CD4-positive, CD25-positive, alpha-beta regulatory T cell (primary cell): Measurements from ENCODE around the gene ANKRD30B. TPM values are rescaled to one million over a fixed set of nuclear protein-coding genes. Genes with fewer than 3 reads are reported as not detected.
"Not testable (repeated sequence)": the region's sequence is repeated elsewhere in the genome, so short reads cannot be mapped to it uniquely, and the experiment has no call there.

Experiments used
- ATAC-seq, 2 donors: fragments of 150-1000 bp; cut with Tn5 transposase; one replicate each; pipeline ENCODE4 v1.10.0; 2021; ENCODE audit warnings: low read depth in 2 of 2, moderate number of reproducible peaks in 2 of 2, moderate library complexity in 1 of 2
- DNase-seq, 3 donors: peaks; one replicate each; pipeline versions ENCODE4 v3.0.0 to v3.0.0-alpha.2; 2012 to 2022; ENCODE audit warnings: mixed read lengths in 1 of 3
- H3K27ac ChIP-seq: one replicate; pipeline ENCODE4 v1.7.0; 2013; ENCODE audit warnings: mild to moderate bottlenecking, low read length; ENCODE audit not compliant: insufficient read depth, poor library complexity, severe bottlenecking
- H3K27me3 ChIP-seq: one replicate; pipeline ENCODE4 v1.7.0; 2013; ENCODE audit warnings: low read length; ENCODE audit not compliant: control insufficient read depth, insufficient read depth
- H3K36me3 ChIP-seq: one replicate; pipeline ENCODE4 v1.7.0; 2013; ENCODE audit warnings: mild to moderate bottlenecking, low read length, moderate library complexity; ENCODE audit not compliant: control insufficient read depth, insufficient read depth
- H3K4me1 ChIP-seq: 2 replicates; pipeline ENCODE4 v1.7.0; 2013; ENCODE audit warnings: mild to moderate bottlenecking, low read length; ENCODE audit not compliant: insufficient read depth, control insufficient read depth, poor library complexity, severe bottlenecking
- H3K4me3 ChIP-seq: one replicate; pipeline ENCODE4 v1.7.0; 2013; ENCODE audit warnings: low read depth, mild to moderate bottlenecking, low read length, moderate library complexity
- H3K9me3 ChIP-seq, 2 experiments: 1 replicate in 1 of 2; 2 replicates in 1 of 2; pipeline ENCODE4 v1.7.0; 2013; ENCODE audit warnings: low read length in 2 of 2, mild to moderate bottlenecking in 1 of 2, moderate library complexity in 1 of 2; ENCODE audit not compliant: control insufficient read depth in 2 of 2
- H3K27ac Mint-ChIP-seq, 3 donors: one replicate each; pipeline ENCODE4 v1.8.0; 2020 to 2022; ENCODE audit warnings: mild to moderate bottlenecking in 3 of 3, mixed read lengths in 3 of 3, moderate library complexity in 2 of 3
- H3K27me3 Mint-ChIP-seq: one replicate; pipeline ENCODE4 v1.8.0; 2022; ENCODE audit warnings: mild to moderate bottlenecking, mixed read lengths
- H3K36me3 Mint-ChIP-seq: one replicate; pipeline ENCODE4 v1.8.0; 2020; ENCODE audit warnings: mixed read lengths
- H3K4me1 Mint-ChIP-seq, 4 donors: one replicate each; pipeline ENCODE4 v1.8.0; 2020 to 2022; ENCODE audit warnings: mixed read lengths in 4 of 4, mild to moderate bottlenecking in 1 of 4
- H3K4me3 Mint-ChIP-seq, 4 donors: one replicate each; pipeline ENCODE4 v1.8.0; 2020 to 2022; ENCODE audit warnings: mild to moderate bottlenecking in 4 of 4, mixed read lengths in 4 of 4, moderate library complexity in 3 of 4
- H3K9me3 Mint-ChIP-seq, 7 donors: one replicate each; pipeline ENCODE4 v1.8.0; 2020 to 2022; ENCODE audit warnings: mixed read lengths in 7 of 7, mild to moderate bottlenecking in 3 of 7, moderate library complexity in 2 of 7
- polyA plus RNA-seq, 4 donors: library from polyadenylated mRNA; unstranded; fragments of 300-500 nt; fragmentation: Illumina TruSeq; gene quantifications; one replicate each; pipeline ENCODE4 v1.2.3, GENCODE V29; 2021
- total RNA-seq: library from RNA; stranded (reverse); gene quantifications from one replicate; pipeline ENCODE4 v1.2.3, GENCODE V29; 2022

The ANKRD30B gene
- total and polyA plus RNA-seq, 5 donors from 2014 or later = not detected

DNA sequence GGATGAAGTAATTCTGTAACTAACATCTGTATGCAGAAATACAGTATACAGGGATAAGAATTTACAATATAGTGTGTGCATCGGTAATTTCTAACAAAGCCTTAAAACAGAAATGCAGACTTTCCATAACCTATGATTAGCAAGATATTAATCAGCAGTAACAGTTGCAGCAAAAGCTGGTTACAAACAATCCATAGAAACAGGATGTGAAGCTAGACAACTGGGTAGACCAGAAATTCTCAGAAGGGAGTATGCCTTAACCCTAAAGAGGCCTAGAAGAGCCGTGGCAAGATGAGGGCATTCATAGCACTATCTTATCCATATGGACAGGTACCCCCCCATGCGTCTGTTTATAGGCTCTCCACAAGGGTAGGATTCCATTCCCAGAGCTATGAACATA lies 48.9 kb downstream of the ANKRD30B start:
- not testable (repeated sequence) for H3K27me3 Mint-ChIP-seq, H3K4me3 Mint-ChIP-seq, H3K4me1 Mint-ChIP-seq, H3K27me3 ChIP-seq, DNase-seq, H3K36me3 ChIP-seq, ATAC-seq, H3K27ac ChIP-seq, H3K9me3 ChIP-seq, H3K4me3 ChIP-seq, H3K36me3 Mint-ChIP-seq, H3K27ac Mint-ChIP-seq, H3K4me1 ChIP-seq
- H3K9me3 Mint-ChIP-seq = peaks cover 0 to 12% (median 2%) of the 10 kb centered on the region in 7 donors

DNA sequence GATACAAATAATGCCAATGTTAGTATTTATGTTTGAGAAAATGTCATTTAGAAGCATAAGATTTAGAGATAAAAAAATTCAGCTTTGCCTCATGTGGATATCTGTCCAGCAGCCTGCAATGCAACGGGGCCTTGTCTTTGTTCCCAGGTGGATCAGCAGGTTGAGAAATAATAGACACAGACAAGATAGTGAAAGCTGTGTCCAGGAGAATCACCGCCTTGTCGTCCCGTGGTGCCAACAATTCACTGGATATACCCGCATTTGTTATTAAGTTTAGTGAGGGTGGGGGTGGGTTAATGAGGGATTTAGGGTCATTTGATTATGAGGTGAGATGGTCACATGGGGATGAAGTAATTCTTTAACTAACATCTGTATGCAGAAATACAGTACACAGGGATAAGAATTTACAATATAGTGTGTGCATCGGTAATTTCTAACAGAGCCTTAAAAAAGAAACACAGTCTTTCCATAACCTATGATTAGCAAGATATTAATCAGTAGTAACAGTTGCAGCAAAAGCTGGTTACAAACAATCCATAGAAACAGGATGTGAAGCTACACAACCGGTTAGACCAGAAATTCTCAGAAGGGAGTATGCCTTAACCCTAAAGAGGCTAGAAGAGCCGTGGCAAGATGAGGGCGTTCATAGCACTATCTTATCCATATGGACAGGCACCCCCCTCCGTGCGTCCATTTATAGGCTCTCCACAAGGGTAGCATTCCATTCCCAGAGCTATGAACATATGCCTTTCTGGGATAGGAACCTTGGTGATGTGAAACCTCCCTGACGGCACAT lies 50.2 kb downstream of the ANKRD30B start:
- not testable (repeated sequence) for H3K9me3 ChIP-seq, H3K27me3 ChIP-seq, H3K27ac ChIP-seq, H3K27ac Mint-ChIP-seq, ATAC-seq, H3K4me3 ChIP-seq, H3K4me3 Mint-ChIP-seq, DNase-seq, H3K27me3 Mint-ChIP-seq, H3K36me3 ChIP-seq, H3K4me1 ChIP-seq, H3K4me1 Mint-ChIP-seq, H3K36me3 Mint-ChIP-seq
- peaks cover 0 to 12% (median 1%) of the 10 kb centered on the region in 7 donors for H3K9me3 Mint-ChIP-seq

DNA sequence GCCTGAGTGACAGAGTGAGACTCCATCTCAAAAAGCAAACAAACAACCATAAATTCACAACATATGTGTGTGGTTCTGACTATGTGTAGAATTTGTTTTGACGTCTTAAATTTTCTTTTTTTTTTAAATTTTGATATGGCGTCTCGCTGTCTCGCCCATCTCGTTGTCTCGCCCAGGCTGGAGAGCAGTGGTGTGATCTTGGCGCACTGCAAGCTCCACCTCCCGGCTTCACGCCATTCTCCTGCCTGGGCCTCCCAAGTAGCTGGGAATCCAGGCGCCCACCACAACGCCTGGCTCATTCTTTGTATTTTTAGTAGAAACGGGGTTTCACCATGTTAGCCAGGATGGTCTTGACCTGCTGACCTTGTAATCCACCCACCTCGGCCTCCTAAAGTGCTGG lies 63.1 kb downstream of the ANKRD30B start:
- not testable (repeated sequence) for H3K4me1 ChIP-seq, H3K36me3 Mint-ChIP-seq, H3K27ac Mint-ChIP-seq, H3K4me3 Mint-ChIP-seq, H3K4me1 Mint-ChIP-seq, H3K9me3 ChIP-seq, H3K4me3 ChIP-seq, DNase-seq, H3K9me3 Mint-ChIP-seq, H3K36me3 ChIP-seq, H3K27me3 ChIP-seq, H3K27ac ChIP-seq, H3K27me3 Mint-ChIP-seq, ATAC-seq

DNA sequence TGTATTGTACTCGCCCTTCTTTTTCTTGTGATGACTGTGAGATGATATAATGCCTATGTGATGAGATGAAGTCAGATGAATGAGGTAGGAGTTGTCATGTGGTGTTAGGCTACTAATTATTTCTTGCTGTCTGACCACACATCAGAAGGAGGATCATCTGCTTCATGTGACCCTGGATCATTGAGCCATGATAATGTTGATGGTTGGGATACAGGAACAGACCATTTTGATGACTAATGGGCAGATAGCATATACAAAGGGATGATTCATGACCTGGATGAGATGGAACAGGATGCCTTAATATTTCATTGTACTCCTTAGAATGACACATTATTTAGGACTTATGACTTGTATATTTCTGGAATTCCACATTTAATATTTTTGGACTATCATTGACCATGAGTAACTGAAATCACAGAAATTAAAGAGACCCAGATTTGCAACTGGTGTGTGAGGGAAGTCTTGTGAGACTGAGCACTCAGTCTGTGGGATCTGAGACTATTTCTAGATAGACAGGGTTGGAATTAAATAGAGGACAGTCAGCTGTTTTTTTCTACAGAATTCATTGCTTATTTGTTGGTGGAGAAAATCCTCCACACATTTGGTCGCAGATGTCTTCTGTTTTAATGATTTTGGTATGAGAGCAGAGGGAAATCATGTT lies 79.1 kb downstream of the ANKRD30B start:
- not testable (repeated sequence) for H3K27ac Mint-ChIP-seq, ATAC-seq, H3K4me1 Mint-ChIP-seq, H3K4me1 ChIP-seq, H3K36me3 Mint-ChIP-seq, DNase-seq, H3K27me3 Mint-ChIP-seq, H3K9me3 ChIP-seq, H3K27me3 ChIP-seq, H3K4me3 Mint-ChIP-seq, H3K9me3 Mint-ChIP-seq, H3K4me3 ChIP-seq, H3K36me3 ChIP-seq, H3K27ac ChIP-seq

DNA sequence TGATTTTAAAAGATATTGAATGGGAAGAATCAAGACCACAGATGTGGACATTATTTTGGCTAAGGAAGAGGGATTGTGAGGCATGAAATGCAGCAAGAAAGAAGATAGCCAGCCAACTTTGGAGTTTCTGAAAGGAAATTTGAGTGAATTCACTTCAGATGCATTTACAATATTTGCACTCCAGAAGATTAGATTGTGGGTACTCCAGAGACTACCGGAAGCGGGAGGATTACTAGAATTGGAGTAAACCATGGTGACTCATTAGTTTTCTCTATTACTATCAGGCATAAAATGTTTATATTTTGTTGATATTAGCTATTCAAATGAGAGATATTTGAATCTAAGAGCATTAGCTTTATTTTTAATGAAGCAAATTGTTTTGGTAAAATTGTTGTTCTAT lies 93.6 kb downstream of the ANKRD30B start:
- H3K9me3 Mint-ChIP-seq, H3K36me3 ChIP-seq: not testable (repeated sequence)

DNA sequence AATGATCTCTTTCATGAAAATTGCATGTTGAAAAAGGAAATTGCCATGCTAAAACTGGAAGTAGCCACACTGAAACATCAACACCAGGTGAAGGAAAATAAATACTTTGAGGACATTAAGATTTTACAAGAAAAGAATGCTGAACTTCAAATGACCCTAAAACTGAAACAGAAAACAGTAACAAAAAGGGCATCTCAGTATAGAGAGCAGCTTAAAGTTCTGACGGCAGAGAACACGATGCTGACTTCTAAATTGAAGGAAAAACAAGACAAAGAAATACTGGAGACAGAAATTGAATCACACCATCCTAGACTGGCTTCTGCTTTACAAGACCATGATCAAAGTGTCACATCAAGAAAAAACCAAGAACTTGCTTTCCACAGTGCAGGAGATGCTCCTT lies 103.6 kb downstream of the ANKRD30B start:
- H3K4me3 Mint-ChIP-seq, H3K27ac ChIP-seq, H3K9me3 Mint-ChIP-seq, H3K27me3 Mint-ChIP-seq, H3K4me3 ChIP-seq, H3K36me3 ChIP-seq, H3K27me3 ChIP-seq, H3K9me3 ChIP-seq, ATAC-seq, DNase-seq, H3K4me1 ChIP-seq, H3K4me1 Mint-ChIP-seq, H3K36me3 Mint-ChIP-seq, H3K27ac Mint-ChIP-seq: not testable (repeated sequence)

More for the DNA sequence above, 93.6 kb downstream of the ANKRD30B start:
- H3K27me3 ChIP-seq, DNase-seq, H3K9me3 ChIP-seq, H3K27ac ChIP-seq, H3K4me3 ChIP-seq, H3K27ac Mint-ChIP-seq, ATAC-seq, H3K4me1 Mint-ChIP-seq, H3K4me1 ChIP-seq, H3K4me3 Mint-ChIP-seq, H3K36me3 Mint-ChIP-seq, H3K27me3 Mint-ChIP-seq: not testable (repeated sequence)

DNA sequence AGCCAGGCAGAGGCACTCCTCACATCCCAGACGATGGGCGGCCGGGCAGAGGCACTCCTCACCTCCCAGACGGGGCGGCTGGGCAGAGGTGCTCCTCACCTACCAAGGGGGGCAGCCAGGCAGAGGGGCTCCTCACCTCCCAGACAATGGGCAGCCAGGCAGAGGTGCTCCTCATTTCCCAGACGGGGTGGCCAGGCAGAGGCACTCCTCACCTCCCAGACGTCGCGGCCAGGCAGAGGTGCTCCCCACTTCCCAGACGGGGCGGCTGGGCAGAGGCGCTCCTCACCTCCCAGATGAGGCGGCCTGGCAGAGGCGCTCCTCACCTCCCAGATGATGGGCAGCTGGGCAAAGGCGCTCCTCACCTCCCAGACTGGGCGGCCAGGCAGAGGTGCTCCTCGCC lies 107.7 kb downstream of the ANKRD30B start:
- H3K9me3 Mint-ChIP-seq, H3K27ac ChIP-seq, DNase-seq, H3K27ac Mint-ChIP-seq, H3K27me3 Mint-ChIP-seq, ATAC-seq, H3K36me3 Mint-ChIP-seq, H3K27me3 ChIP-seq, H3K4me1 ChIP-seq, H3K4me3 Mint-ChIP-seq, H3K36me3 ChIP-seq, H3K4me3 ChIP-seq, H3K4me1 Mint-ChIP-seq, H3K9me3 ChIP-seq: not testable (repeated sequence)

DNA sequence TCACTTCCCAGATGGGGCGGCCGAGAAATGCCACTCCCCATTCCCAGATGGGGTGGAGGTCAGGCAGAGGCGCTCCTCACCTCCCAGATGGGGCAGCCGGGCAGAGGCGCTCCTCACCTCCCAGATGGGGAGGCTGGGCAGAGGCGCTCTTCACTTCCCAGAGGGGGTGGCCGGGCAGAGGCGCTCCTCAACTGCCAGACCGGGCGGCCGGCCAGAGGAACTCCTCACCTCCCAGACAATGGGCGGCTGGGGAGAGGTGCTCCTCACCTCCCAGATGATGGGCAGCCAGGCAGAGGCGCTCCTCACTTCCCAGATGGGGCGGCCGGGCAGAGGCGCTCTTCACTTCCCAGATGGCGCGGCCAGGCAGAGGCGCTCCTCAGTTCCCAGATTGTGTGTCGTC lies 108.3 kb downstream of the ANKRD30B start:
- H3K4me1 Mint-ChIP-seq = not testable (repeated sequence)

More for the DNA sequence above, 108.3 kb downstream of the ANKRD30B start:
- not testable (repeated sequence) for H3K9me3 Mint-ChIP-seq, H3K27ac ChIP-seq, H3K27me3 Mint-ChIP-seq, H3K27me3 ChIP-seq, H3K4me3 ChIP-seq, DNase-seq, H3K36me3 Mint-ChIP-seq, H3K9me3 ChIP-seq, ATAC-seq, H3K4me1 ChIP-seq, H3K36me3 ChIP-seq, H3K27ac Mint-ChIP-seq, H3K4me3 Mint-ChIP-seq
